SU-DHL-6 (cell line): ENCODE data around the gene CCDC7.
"Not testable (repeated sequence)": the region's sequence is repeated elsewhere in the genome, so short reads cannot be mapped to it uniquely, and the experiment has no call there.

Experiments
- H2AFZ ChIP-seq: fragments of 200-600 bp; sonication (generic); 2 replicates; pipeline ENCODE4 v1.6.1; 2014; ENCODE audit warnings: low read depth, mild to moderate bottlenecking, moderate library complexity, mixed read lengths, antibody characterized with exemption, low read length; ENCODE audit not compliant: severe bottlenecking
- H3F3A ChIP-seq: fragments of 200-600 bp; shearing (Covaris generic); 2 replicates; pipeline ENCODE4 v1.6.0; 2016; ENCODE audit warnings: antibody characterized with exemption, mild to moderate bottlenecking; ENCODE audit not compliant: insufficient read depth
- H3K27ac ChIP-seq: fragments of 200-600 bp; sonication (generic); 2 replicates; pipeline ENCODE4 v1.5.1; 2016; ENCODE audit warnings: low read depth, mild to moderate bottlenecking, low read length, moderate library complexity, mixed read lengths
- H3K27me3 ChIP-seq: fragments of 200-600 bp; sonication (generic), shearing (Covaris generic); 2 replicates; pipeline ENCODE4 v1.6.0; 2014; ENCODE audit warnings: mild to moderate bottlenecking, low read length
- H3K36me3 ChIP-seq: fragments of 200-600 bp; sonication (generic); 2 replicates; pipeline ENCODE4 v1.6.1; 2014; ENCODE audit warnings: mild to moderate bottlenecking, low read length, mixed read lengths
- H3K4me2 ChIP-seq: fragments of 300-600, 200-600 bp; shearing (Covaris generic), sonication (generic); 2 replicates; pipeline ENCODE4 v1.6.0; 2014; ENCODE audit warnings: low read length, low read depth, mild to moderate bottlenecking; ENCODE audit not compliant: poor library complexity, severe bottlenecking
- H3K4me3 ChIP-seq: fragments of 200-600 bp; sonication (generic); 2 replicates; pipeline ENCODE4 v1.5.1; 2014; ENCODE audit warnings: antibody characterized with exemption, low read length, mild to moderate bottlenecking, mixed read lengths; ENCODE audit not compliant: insufficient read depth, poor library complexity, severe bottlenecking
- H3K79me2 ChIP-seq: fragments of 200-600 bp; sonication (generic); 2 replicates; pipeline ENCODE4 v1.6.1; 2014; ENCODE audit warnings: mild to moderate bottlenecking, low read length, moderate library complexity; ENCODE audit not compliant: insufficient read depth
- H3K9ac ChIP-seq: fragments of 200-600 bp; sonication (generic); 2 replicates; pipeline ENCODE4 v1.7.0; 2014; ENCODE audit warnings: mild to moderate bottlenecking, low read length
- H3K9me2 ChIP-seq: fragments of 200-600 bp; sonication (generic); replicated peaks from 2 replicates; pipeline ENCODE4 v1.6.1; 2014; ENCODE audit warnings: low read length; ENCODE audit not compliant: insufficient read depth
- H3K9me3 ChIP-seq: fragments of 200-600 bp; sonication (generic); 2 replicates; pipeline ENCODE4 v1.6.1; 2014; ENCODE audit warnings: low read length, mixed read lengths; ENCODE audit not compliant: insufficient read depth
- H4K20me1 ChIP-seq: fragments of 200-600 bp; sonication (generic); 2 replicates; pipeline ENCODE4 v1.6.1; 2014; ENCODE audit warnings: low read depth, mild to moderate bottlenecking, antibody characterized with exemption, low read length, moderate library complexity, mixed read lengths
- EZH2phosphoT487 ChIP-seq: fragments of 200-600 bp; sonication (generic), shearing (Covaris generic); conservative IDR thresholded peaks from 2 replicates; pipeline ENCODE4 v1.6.1; 2018; ENCODE audit warnings: mild to moderate bottlenecking, antibody characterized with exemption, low read length, moderate library complexity, mixed read lengths
- TF ChIP-seq, protein P1 (sequence below): fragments of 200-600 bp; sonication (generic); IDR thresholded peaks from one replicate; pipeline ENCODE4 v1.5.1; 2017; ENCODE audit warnings: antibody characterized with exemption, mild to moderate bottlenecking, low read length, moderate library complexity; ENCODE audit not compliant: insufficient read depth, poor library complexity, severe bottlenecking

CCDC7 gene

GRCh38 chr10:32650246-32650655 lies 204.3 kb downstream of the CCDC7 start:
- TF ChIP-seq, protein P1, sequence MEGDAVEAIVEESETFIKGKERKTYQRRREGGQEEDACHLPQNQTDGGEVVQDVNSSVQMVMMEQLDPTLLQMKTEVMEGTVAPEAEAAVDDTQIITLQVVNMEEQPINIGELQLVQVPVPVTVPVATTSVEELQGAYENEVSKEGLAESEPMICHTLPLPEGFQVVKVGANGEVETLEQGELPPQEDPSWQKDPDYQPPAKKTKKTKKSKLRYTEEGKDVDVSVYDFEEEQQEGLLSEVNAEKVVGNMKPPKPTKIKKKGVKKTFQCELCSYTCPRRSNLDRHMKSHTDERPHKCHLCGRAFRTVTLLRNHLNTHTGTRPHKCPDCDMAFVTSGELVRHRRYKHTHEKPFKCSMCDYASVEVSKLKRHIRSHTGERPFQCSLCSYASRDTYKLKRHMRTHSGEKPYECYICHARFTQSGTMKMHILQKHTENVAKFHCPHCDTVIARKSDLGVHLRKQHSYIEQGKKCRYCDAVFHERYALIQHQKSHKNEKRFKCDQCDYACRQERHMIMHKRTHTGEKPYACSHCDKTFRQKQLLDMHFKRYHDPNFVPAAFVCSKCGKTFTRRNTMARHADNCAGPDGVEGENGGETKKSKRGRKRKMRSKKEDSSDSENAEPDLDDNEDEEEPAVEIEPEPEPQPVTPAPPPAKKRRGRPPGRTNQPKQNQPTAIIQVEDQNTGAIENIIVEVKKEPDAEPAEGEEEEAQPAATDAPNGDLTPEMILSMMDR, result peak; percentile 26
- TF ChIP-seq EZH2phosphoT487, result no peak
- H3K9ac ChIP-seq, result no peak overlapping the region
- no peaks in the 10 kb centered on the region for H4K20me1 ChIP-seq
- no peak overlapping the region for H3K4me3 ChIP-seq
- no peak overlapping the region for H3K27ac ChIP-seq
- no peaks in the 10 kb centered on the region for H3K27me3 ChIP-seq
- peaks cover 7% of the 10 kb centered on the region; the same call in 1 of the 2 replicates for H3K9me3 ChIP-seq
- no peaks in the 10 kb centered on the region for H3K79me2 ChIP-seq
- no peaks in the 10 kb centered on the region for H3K9me2 ChIP-seq
- H3F3A ChIP-seq, result no peaks in the 10 kb centered on the region
- H2AFZ ChIP-seq, result no peak overlapping the region
- no peak overlapping the region for H3K4me2 ChIP-seq
- H3K36me3 ChIP-seq, result no peaks in the 10 kb centered on the region

GRCh38 chr10:32657430-32657829 lies 211.5 kb downstream of the CCDC7 start:
- H2AFZ ChIP-seq, H3K36me3 ChIP-seq, H3K27ac ChIP-seq, H3K9me3 ChIP-seq, H4K20me1 ChIP-seq, H3K9me2 ChIP-seq, H3K4me3 ChIP-seq, H3K4me2 ChIP-seq, H3K79me2 ChIP-seq, H3K9ac ChIP-seq, H3K27me3 ChIP-seq, H3F3A ChIP-seq: not testable (repeated sequence)

DNA sequence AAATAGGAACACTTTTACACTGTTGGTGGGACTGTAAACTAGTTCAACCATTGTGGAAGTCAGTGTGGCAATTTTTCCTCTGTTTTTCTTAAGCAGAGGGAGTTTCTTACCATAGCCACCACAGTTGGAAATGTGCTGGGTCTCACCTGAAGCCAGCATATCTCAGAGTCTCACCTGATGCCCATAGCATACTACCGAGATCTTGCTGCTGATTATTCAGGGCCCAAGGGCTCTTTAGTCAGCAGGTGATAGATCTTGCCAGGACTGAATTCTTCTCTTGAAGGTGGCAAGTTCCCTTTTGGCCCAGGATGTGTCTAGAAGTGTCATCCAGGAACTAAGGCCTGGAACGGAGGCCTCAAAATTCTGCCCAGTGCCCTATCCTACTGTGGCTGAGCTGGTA lies 215.4 kb downstream of the CCDC7 start:
- no peak for TF ChIP-seq EZH2phosphoT487
- TF ChIP-seq, protein P1, result no peak
- Histone ChIP-seq H3K4me2 (no peak overlapping the region), H3K27ac (no peak overlapping the region)

GRCh38 chr10:32680803-32681557 lies 235.0 kb downstream of the CCDC7 start:
- Histone ChIP-seq H3K36me3 (no peaks in the 10 kb centered on the region), H3K4me2 (no peak overlapping the region), H3K4me3 (no peak overlapping the region), H3K27ac (no peak overlapping the region), H2AFZ (no peak overlapping the region), H3K79me2 (no peaks in the 10 kb centered on the region), H3K9ac (no peak overlapping the region), H3K9me3 (no peaks in the 10 kb centered on the region), H4K20me1 (no peaks in the 10 kb centered on the region), H3K9me2 (no peaks in the 10 kb centered on the region), H3K27me3 (no peaks in the 10 kb centered on the region), H3F3A (no peaks in the 10 kb centered on the region)
- no peak for TF ChIP-seq EZH2phosphoT487
- TF ChIP-seq, protein P1, result no peak

More for the DNA sequence above, 215.4 kb downstream of the CCDC7 start:
- no peaks in the 10 kb centered on the region for H4K20me1 ChIP-seq
- H3K9ac ChIP-seq, result no peak overlapping the region
- H3K9me2 ChIP-seq, result no peaks in the 10 kb centered on the region
- H3K36me3 ChIP-seq, result no peaks in the 10 kb centered on the region
- H3F3A ChIP-seq, result no peaks in the 10 kb centered on the region
- no peaks in the 10 kb centered on the region for H3K79me2 ChIP-seq
- H2AFZ ChIP-seq, result no peak overlapping the region
- no peaks in the 10 kb centered on the region for H3K9me3 ChIP-seq
- H3K4me3 ChIP-seq, result no peak overlapping the region
- no peaks in the 10 kb centered on the region for H3K27me3 ChIP-seq
